ENCODE measurements around the gene ZBTB11. TPM values are rescaled to one million over a fixed set of nuclear protein-coding genes. Genes with fewer than 3 reads are reported as not detected.

The ZBTB11 gene
- total RNA-seq, 1 donor from 2014 or later, result 13.0 TPM

GRCh38 chr3:101724329-101725193, 47.6 kb upstream of the ZBTB11 start, which contains the start of gene CEP97:
Gene CEP97, plus strand, starts transcription at chr3:101724614. Its CDS starts 63 bp downstream, at chr3:101724677.
- H3K4me1 Mint-ChIP-seq (ENCODE audit: unreplicated experiment), result peaks cover 15% of the 10 kb centered on the region
- no peak within 1 kb of the TSS for H3K27ac Mint-ChIP-seq (ENCODE audit: unreplicated experiment)
- DNase-seq (ENCODE audit: low spot score), result peak; percentile 89
- H3K36me3 Mint-ChIP-seq (ENCODE audit: low read depth, unreplicated experiment), result peaks cover 7% of the 10 kb centered on the region
- H3K27me3 Mint-ChIP-seq (ENCODE audit: unreplicated experiment), result no peaks in the 10 kb centered on the region
- H3K4me3 Mint-ChIP-seq (ENCODE audit: unreplicated experiment), result peak within 1 kb of the TSS; percentile 97
- H3K9me3 Mint-ChIP-seq (ENCODE audit: unreplicated experiment), result no peaks in the 10 kb centered on the region
- no peak for TF ChIP-seq CTCF (IDR thresholded peaks at IDR 0.05; ENCODE audit: unreplicated experiment)

- Mint-ChIP-seq H3K4me1 (ENCODE audit: unreplicated experiment) (peaks cover 15% of the 10 kb centered on the region), H3K4me3 (ENCODE audit: unreplicated experiment) (no peak overlapping the region), H3K27me3 (ENCODE audit: unreplicated experiment) (no peaks in the 10 kb centered on the region), H3K36me3 (ENCODE audit: low read depth, unreplicated experiment) (peaks cover under 1% of the 10 kb centered on the region), H3K27ac (ENCODE audit: unreplicated experiment) (no peak overlapping the region), H3K9me3 (ENCODE audit: unreplicated experiment) (no peaks in the 10 kb centered on the region)
- no peak for TF ChIP-seq CTCF (IDR thresholded peaks at IDR 0.05; ENCODE audit: unreplicated experiment)
- no peak for DNase-seq (ENCODE audit: low spot score)
Observed at GRCh38 chr3:101722394-101723173, 45.7 kb upstream of the ZBTB11 start.

GRCh38 chr3:101720851-101721840, 44.2 kb upstream of the ZBTB11 start:
- DNase-seq (ENCODE audit: low spot score), result no peak
- Mint-ChIP-seq H3K4me3 (ENCODE audit: unreplicated experiment) (no peak overlapping the region), H3K27me3 (ENCODE audit: unreplicated experiment) (no peaks in the 10 kb centered on the region), H3K9me3 (ENCODE audit: unreplicated experiment) (no peaks in the 10 kb centered on the region), H3K4me1 (ENCODE audit: unreplicated experiment) (peaks cover 15% of the 10 kb centered on the region), H3K27ac (ENCODE audit: unreplicated experiment) (no peak overlapping the region), H3K36me3 (ENCODE audit: low read depth, unreplicated experiment) (no peaks in the 10 kb centered on the region)
- no peak for TF ChIP-seq CTCF (IDR thresholded peaks at IDR 0.05; ENCODE audit: unreplicated experiment)

- TF ChIP-seq CTCF (IDR thresholded peaks at IDR 0.05; ENCODE audit: unreplicated experiment), result no peak
Observed at GRCh38 chr3:101719604-101720185, 42.8 kb upstream of the ZBTB11 start.

More at GRCh38 chr3:101719604-101720185, 42.8 kb upstream of the ZBTB11 start:
- peaks cover 12% of the 10 kb centered on the region for H3K4me1 Mint-ChIP-seq (ENCODE audit: unreplicated experiment)
- no peaks in the 10 kb centered on the region for H3K9me3 Mint-ChIP-seq (ENCODE audit: unreplicated experiment)
- H3K27me3 Mint-ChIP-seq (ENCODE audit: unreplicated experiment), result no peaks in the 10 kb centered on the region
- DNase-seq (ENCODE audit: low spot score), result no peak
- H3K36me3 Mint-ChIP-seq (ENCODE audit: low read depth, unreplicated experiment), result no peaks in the 10 kb centered on the region
- no peak overlapping the region for H3K27ac Mint-ChIP-seq (ENCODE audit: unreplicated experiment)
- no peak overlapping the region for H3K4me3 Mint-ChIP-seq (ENCODE audit: unreplicated experiment)

Measured in endothelial cell (in vitro differentiated cells).